ENCODE results near the gene PTPRG.

GRCh38 chr3:62049033-62049432 is 487.7 kb downstream of the PTPRG start:
- TF ChIP-seq EZH2phosphoT487 (IDR thresholded peaks at IDR 0.05; ENCODE audit: borderline replicate concordance) (no peak), POLR2A (IDR thresholded peaks at IDR 0.05; ENCODE audit: borderline replicate concordance, extremely low read depth, insufficient read depth, insufficient read length) (no peak), JUND (IDR thresholded peaks at IDR 0.05) (no peak)
- TF ChIP-seq, protein P1, sequence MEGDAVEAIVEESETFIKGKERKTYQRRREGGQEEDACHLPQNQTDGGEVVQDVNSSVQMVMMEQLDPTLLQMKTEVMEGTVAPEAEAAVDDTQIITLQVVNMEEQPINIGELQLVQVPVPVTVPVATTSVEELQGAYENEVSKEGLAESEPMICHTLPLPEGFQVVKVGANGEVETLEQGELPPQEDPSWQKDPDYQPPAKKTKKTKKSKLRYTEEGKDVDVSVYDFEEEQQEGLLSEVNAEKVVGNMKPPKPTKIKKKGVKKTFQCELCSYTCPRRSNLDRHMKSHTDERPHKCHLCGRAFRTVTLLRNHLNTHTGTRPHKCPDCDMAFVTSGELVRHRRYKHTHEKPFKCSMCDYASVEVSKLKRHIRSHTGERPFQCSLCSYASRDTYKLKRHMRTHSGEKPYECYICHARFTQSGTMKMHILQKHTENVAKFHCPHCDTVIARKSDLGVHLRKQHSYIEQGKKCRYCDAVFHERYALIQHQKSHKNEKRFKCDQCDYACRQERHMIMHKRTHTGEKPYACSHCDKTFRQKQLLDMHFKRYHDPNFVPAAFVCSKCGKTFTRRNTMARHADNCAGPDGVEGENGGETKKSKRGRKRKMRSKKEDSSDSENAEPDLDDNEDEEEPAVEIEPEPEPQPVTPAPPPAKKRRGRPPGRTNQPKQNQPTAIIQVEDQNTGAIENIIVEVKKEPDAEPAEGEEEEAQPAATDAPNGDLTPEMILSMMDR (IDR thresholded peaks at IDR 0.05 in 2 of 3, conservative IDR thresholded peaks at IDR 0.05 in 1 of 3; ENCODE audit: borderline replicate concordance in 1 of 3, insufficient read depth in 1 of 3, low read depth in 2 of 3, low read length in 2 of 3), result no peak
